ENCODE results near the gene INSIG1.

GRCh38 chr7:155340071-155340531, 42.4 kb downstream of the INSIG1 start:
- no peak for TF ChIP-seq POLR2A (IDR thresholded peaks at IDR 0.05)
- no peak for TF ChIP-seq CTCF (IDR thresholded peaks at IDR 0.05)

Measured in transverse colon (tissue), 3 donors.